ENCODE measurements around the gene AADAT.
A peak's percentile ranks its signal among the peaks of the same experiment; 100 is the strongest.

Gene AADAT

GRCh38 chr4:170033999-170034398 lies 55.8 kb downstream of the AADAT start:
- no peak for DNase-seq (ENCODE audit: low read depth)

GRCh38 chr4:170030121-170030520 lies 59.6 kb downstream of the AADAT start:
- DNase-seq (ENCODE audit: low read depth) = no peak

GRCh38 chr4:170027181-170027829 lies 62.5 kb downstream of the AADAT start:
- peak; percentile 95 for DNase-seq (ENCODE audit: low read depth)

GRCh38 chr4:170026253-170027021 lies 63.3 kb downstream of the AADAT start, which contains the start of gene MFAP3L:
MFAP3L (minus strand) TSS chr4:170026395; CDS start chr4:170005877, 20,518 bp downstream.
- DNase-seq (ENCODE audit: low read depth) = peak; percentile 82

DNA sequence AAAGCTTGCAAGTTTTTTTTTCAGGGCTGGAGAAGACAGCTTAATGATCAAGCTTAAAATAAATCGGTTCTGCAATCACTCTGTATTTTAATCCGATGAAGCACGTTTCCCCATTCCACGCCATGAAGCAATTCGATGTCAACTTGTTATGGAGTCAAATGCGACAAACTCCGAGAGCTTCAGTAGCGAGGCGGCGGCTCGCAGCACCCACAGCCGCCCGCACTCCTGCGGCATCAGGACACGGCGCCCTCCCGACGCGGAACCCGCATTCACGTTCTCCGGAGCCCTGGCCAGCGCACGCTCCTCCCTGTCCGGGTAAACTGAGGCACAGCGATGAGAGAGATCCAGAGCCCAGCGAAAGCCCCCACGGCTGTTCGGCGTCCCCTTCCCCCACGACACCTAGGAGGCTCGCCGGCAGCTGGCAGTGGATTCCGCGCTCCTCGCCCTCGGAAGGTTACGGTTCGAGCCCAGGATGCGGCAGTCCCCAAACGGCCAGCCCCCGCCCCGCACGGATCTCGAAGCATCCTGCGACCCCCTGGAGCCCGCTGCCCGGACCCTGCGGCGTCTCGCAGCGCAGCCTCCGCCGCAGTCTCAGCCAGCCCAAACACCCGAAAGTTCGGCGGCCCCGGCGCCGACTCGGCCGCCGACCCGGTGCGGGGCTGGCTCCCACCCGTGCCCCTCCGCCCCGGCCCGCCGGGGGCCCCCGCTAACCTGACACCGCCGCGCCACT lies 64.1 kb downstream of the AADAT start:
- DNase-seq (ENCODE audit: low read depth) = no peak

DNA sequence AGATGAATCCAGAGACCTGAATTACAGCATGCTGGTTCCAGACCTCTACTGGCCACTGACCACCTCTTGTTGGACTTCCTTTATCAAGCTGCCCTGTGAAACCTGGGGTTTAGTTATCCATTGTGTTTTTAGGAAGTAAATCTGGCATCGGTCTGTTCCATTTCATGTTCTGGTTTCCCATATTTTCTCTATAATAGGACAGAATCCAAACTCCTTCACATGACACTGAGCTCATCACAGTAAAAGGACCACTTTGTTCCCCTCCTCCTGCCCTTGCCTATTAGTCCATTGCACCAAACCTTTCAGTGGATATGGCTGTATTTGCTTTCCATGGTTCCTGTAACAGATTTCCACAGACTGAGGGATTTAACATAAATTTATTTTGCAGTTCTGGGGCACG lies 67.5 kb downstream of the AADAT start:
- no peak for DNase-seq (ENCODE audit: low read depth)

DNA sequence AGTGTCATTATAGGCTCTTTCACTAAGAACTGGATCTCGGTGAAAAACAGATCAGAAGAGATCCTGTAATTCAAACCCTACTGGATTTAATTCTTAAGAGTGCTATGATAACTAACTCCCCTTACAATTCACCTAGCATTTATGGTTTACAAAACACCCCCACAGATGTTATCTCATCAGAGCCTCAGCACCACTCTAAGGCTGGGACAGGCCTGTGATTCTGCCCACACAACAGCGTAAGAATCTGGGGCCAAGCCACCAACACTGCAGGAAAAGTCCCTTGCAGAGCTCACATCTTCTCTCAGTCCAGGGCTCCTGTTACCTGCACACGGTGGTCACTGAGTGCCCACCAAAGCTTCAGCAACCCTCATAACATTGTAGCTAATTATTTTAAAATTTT lies 72.5 kb downstream of the AADAT start:
- no peak for DNase-seq (ENCODE audit: low read depth)

- no peak for DNase-seq (ENCODE audit: low read depth)
These were observed 74.5 kb downstream of the AADAT start for GRCh38 chr4:170015285-170015684.

DNA sequence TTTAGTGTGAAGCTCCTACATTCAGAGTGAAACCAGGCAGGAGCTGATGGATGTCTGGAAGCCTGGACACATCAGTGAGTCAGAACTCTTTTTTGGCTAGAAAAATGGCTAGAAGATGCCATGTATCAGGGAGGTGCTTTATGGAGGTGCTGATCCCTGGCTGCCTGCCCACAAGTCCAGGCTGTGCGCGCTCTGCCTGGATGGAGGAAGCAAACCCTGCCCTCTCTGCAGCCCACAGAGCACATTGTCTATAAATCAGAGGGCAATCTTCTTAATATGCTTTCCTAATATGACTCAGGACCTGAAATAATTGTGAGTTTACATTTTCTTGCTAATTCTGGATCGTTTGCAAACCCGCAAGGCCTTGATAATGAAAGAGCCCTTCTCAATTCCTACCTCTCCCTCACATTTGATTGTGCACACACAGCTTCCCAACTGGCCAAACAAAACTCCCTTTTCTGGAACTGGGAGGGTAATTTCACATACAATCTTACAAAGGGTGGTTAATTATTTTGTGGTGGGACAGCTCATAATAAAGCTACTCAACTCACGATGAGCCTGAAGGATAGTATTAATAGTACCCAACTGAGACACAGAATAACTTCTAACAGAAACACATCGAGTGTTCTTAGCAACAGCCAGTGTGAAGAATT lies 75.3 kb downstream of the AADAT start:
- no peak for DNase-seq (ENCODE audit: low read depth)

GRCh38 chr4:170012629-170012958 lies 77.2 kb downstream of the AADAT start:
- no peak for DNase-seq (ENCODE audit: low read depth)

DNA sequence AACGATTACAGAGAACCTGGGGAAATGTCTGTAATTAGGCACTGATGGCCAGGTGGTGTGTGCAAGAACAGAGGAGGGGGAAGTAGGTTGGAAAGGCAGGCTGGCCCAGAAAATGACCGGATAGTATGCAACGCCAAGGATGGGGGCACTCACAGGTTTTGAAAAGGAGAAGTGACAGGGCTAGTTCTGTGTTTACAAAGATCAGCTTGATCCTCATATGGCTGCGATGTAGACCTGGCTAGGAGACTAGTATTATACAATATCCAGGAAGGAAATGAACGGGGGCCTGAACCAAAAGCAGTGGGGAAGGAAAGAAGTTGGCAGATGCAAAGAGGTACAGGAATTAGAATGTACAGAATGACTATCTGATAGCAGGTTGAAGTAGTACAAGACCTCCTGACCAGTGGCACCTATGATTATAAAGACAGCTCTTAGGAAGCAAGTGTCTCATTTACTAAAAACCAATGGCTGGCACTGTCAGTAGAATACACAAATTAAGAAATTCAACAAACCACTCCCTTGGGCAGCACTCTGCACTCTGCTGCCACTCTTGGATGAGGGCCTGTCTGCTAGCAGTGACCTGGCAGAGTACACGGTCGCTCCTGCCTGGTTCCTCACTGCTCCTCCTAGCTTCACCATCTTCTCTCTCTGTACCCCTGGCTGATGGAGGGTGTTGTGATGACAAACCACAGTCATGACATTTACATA lies 77.7 kb downstream of the AADAT start:
- DNase-seq (ENCODE audit: low read depth) = no peak
